ACC112 (cell line): ENCODE results near the gene ASB2.

Experiments used
- H2AFZ ChIP-seq: fragments of 200-600 bp; sonication (generic); one replicate; pipeline ENCODE4 v1.6.0; 2017; ENCODE audit warnings: antibody characterized with exemption, low read length; ENCODE audit not compliant: unreplicated experiment
- H3K27ac ChIP-seq: fragments of 200-600 bp; sonication (generic); 2 replicates; pipeline ENCODE4 v1.5.1; 2014; ENCODE audit warnings: low read depth, mild to moderate bottlenecking, antibody characterized with exemption, low read length, moderate library complexity
- H3K27me3 ChIP-seq: fragments of 200-600 bp; sonication (generic); 2 replicates; pipeline ENCODE4 v1.6.1; 2014; ENCODE audit warnings: mild to moderate bottlenecking, antibody characterized with exemption, low read length, moderate library complexity, mixed read lengths; ENCODE audit not compliant: insufficient read depth
- H3K36me3 ChIP-seq: fragments of 200-600 bp; sonication (generic); 2 replicates; pipeline ENCODE4 v1.6.1; 2016; ENCODE audit warnings: mild to moderate bottlenecking, antibody characterized with exemption, low read length, moderate library complexity, mixed read lengths; ENCODE audit not compliant: insufficient read depth
- H3K4me1 ChIP-seq: fragments of 200-600 bp; sonication (generic); one replicate; pipeline ENCODE4 v1.6.1; 2016; ENCODE audit warnings: low read length, mixed read lengths; ENCODE audit not compliant: insufficient read depth, unreplicated experiment, control insufficient read depth
- H3K4me3 ChIP-seq: fragments of 200-600 bp; sonication (generic); 2 replicates; pipeline ENCODE4 v1.5.1; 2014; ENCODE audit warnings: mild to moderate bottlenecking, low read depth, low read length
- H3K79me2 ChIP-seq: fragments of 200-600 bp; sonication (generic); one replicate; pipeline ENCODE4 v1.6.0; 2016; ENCODE audit warnings: low read length; ENCODE audit not compliant: control insufficient read depth, unreplicated experiment, insufficient read depth

The ASB2 gene

GRCh38 chr14:93939304-93940229 is 36.8 kb downstream of the ASB2 start:
- no peaks in the 10 kb centered on the region for H3K36me3 ChIP-seq
- no peak overlapping the region for H2AFZ ChIP-seq
- no peaks in the 10 kb centered on the region for H3K79me2 ChIP-seq
- peaks cover 4% of the 10 kb centered on the region for H3K4me1 ChIP-seq
- H3K27ac ChIP-seq = no peak overlapping the region
- H3K27me3 ChIP-seq = peaks cover 39% of the 10 kb centered on the region
- peak overlapping the region; percentile 65 for H3K4me3 ChIP-seq

- Histone ChIP-seq H2AFZ (no peak overlapping the region), H3K4me1 (peaks cover 4% of the 10 kb centered on the region), H3K79me2 (no peaks in the 10 kb centered on the region), H3K27ac (no peak overlapping the region), H3K27me3 (peaks cover 43% of the 10 kb centered on the region), H3K4me3 (peak overlapping the region; percentile 65), H3K36me3 (no peaks in the 10 kb centered on the region)
Measured at GRCh38 chr14:93938751-93939303, 37.5 kb downstream of the ASB2 start.

- H3K36me3 ChIP-seq = no peaks in the 10 kb centered on the region
- no peaks in the 10 kb centered on the region for H3K79me2 ChIP-seq
- H3K27ac ChIP-seq = no peak overlapping the region
- H3K27me3 ChIP-seq = peaks cover 43% of the 10 kb centered on the region
- H3K4me3 ChIP-seq = no peak overlapping the region
- no peak overlapping the region for H2AFZ ChIP-seq
- H3K4me1 ChIP-seq = peaks cover 4% of the 10 kb centered on the region
Measured at GRCh38 chr14:93937519-93937918, 38.9 kb downstream of the ASB2 start.

GRCh38 chr14:93936926-93937325 is 39.4 kb downstream of the ASB2 start:
- no peaks in the 10 kb centered on the region for H3K36me3 ChIP-seq
- H3K4me1 ChIP-seq = peaks cover 4% of the 10 kb centered on the region
- H3K4me3 ChIP-seq = no peak overlapping the region
- H2AFZ ChIP-seq = no peak overlapping the region
- H3K79me2 ChIP-seq = no peaks in the 10 kb centered on the region
- no peak overlapping the region for H3K27ac ChIP-seq
- H3K27me3 ChIP-seq = peaks cover 43% of the 10 kb centered on the region

- H3K4me1 ChIP-seq = peaks cover under 1% of the 10 kb centered on the region
- H2AFZ ChIP-seq = no peak overlapping the region
- H3K79me2 ChIP-seq = no peaks in the 10 kb centered on the region
- H3K36me3 ChIP-seq = no peaks in the 10 kb centered on the region
- H3K27ac ChIP-seq = no peak overlapping the region
- peaks cover 49% of the 10 kb centered on the region for H3K27me3 ChIP-seq
- H3K4me3 ChIP-seq = no peak overlapping the region
Measured at GRCh38 chr14:93936245-93936644, 40.1 kb downstream of the ASB2 start.

- H3K4me3 ChIP-seq = no peak overlapping the region
- H3K4me1 ChIP-seq = no peaks in the 10 kb centered on the region
- no peak overlapping the region for H3K27ac ChIP-seq
- no peak overlapping the region for H2AFZ ChIP-seq
- no peaks in the 10 kb centered on the region for H3K36me3 ChIP-seq
- H3K27me3 ChIP-seq = peaks cover 57% of the 10 kb centered on the region
- H3K79me2 ChIP-seq = no peaks in the 10 kb centered on the region
Measured at GRCh38 chr14:93935213-93935612, 41.2 kb downstream of the ASB2 start.

GRCh38 chr14:93932642-93933041 is 43.7 kb downstream of the ASB2 start:
- Histone ChIP-seq H3K4me1 (no peaks in the 10 kb centered on the region), H3K27me3 (peaks cover 49% of the 10 kb centered on the region), H3K36me3 (no peaks in the 10 kb centered on the region), H3K79me2 (no peaks in the 10 kb centered on the region), H3K4me3 (no peak overlapping the region), H3K27ac (no peak overlapping the region), H2AFZ (no peak overlapping the region)

- H3K4me3 ChIP-seq = no peak overlapping the region
- H3K27me3 ChIP-seq = peaks cover 41% of the 10 kb centered on the region
- H3K79me2 ChIP-seq = no peaks in the 10 kb centered on the region
- no peaks in the 10 kb centered on the region for H3K36me3 ChIP-seq
- no peaks in the 10 kb centered on the region for H3K4me1 ChIP-seq
- no peak overlapping the region for H3K27ac ChIP-seq
- H2AFZ ChIP-seq = no peak overlapping the region
Measured at GRCh38 chr14:93930989-93931307, 45.4 kb downstream of the ASB2 start.

- Histone ChIP-seq H3K36me3 (no peaks in the 10 kb centered on the region), H3K27me3 (peaks cover 46% of the 10 kb centered on the region), H3K79me2 (no peaks in the 10 kb centered on the region), H2AFZ (no peak overlapping the region), H3K4me3 (no peak overlapping the region), H3K27ac (no peak overlapping the region), H3K4me1 (no peaks in the 10 kb centered on the region)
Measured at GRCh38 chr14:93930296-93930988, 45.9 kb downstream of the ASB2 start.

GRCh38 chr14:93929657-93930056 is 46.7 kb downstream of the ASB2 start:
- Histone ChIP-seq H3K79me2 (no peaks in the 10 kb centered on the region), H3K27ac (no peak overlapping the region)

More at GRCh38 chr14:93929657-93930056, 46.7 kb downstream of the ASB2 start:
- no peaks in the 10 kb centered on the region for H3K4me1 ChIP-seq
- no peak overlapping the region for H2AFZ ChIP-seq
- H3K4me3 ChIP-seq = no peak overlapping the region
- no peaks in the 10 kb centered on the region for H3K36me3 ChIP-seq
- peaks cover 43% of the 10 kb centered on the region; the same call in 1 of the 2 replicates for H3K27me3 ChIP-seq
